Pancreas (tissue), 10 donors: ENCODE measurements around the gene CAPN13. TPM values are rescaled to one million over a fixed set of nuclear protein-coding genes. Genes with fewer than 3 reads are reported as not detected.

Experiments used
- ATAC-seq, 4 donors: fragments of 200-7000 bp; cut with Tn5 transposase; one replicate each; pipeline versions ENCODE4 v1.8.0 to v1.9.1; 2020; ENCODE audit warnings: mild to moderate bottlenecking in 4 of 4, moderate library complexity in 4 of 4
- DNase-seq, 6 donors: peaks; one replicate each; pipeline ENCODE4 v3.0.0-alpha.2; 2020
- FAIRE-seq: peaks from 2 replicates; lab custom pipeline; 2012; peaks lifted over from hg19 to GRCh38; lab: Jason Lieb, UNC
- H3K27ac ChIP-seq, 4 donors: fragments of 200-600 bp; sonication (generic); 1 replicate in 3 of 4; 2 replicates in 1 of 4; pipeline versions ENCODE4 v1.5.0 to v1.8.0; 2020
- H3K27me3 ChIP-seq, 4 donors: fragments of 200-600 bp; one replicate each; pipeline ENCODE4 v1.8.0; 2021
- H3K36me3 ChIP-seq, 3 donors: fragments of 200-600 bp; sonication (generic) in 1 of 3; one replicate each; pipeline versions ENCODE4 v1.5.0 to v1.8.0; 2020 to 2021
- H3K4me1 ChIP-seq, 3 donors: fragments of 200-600 bp; one replicate each; pipeline ENCODE4 v1.8.0; 2021
- H3K4me3 ChIP-seq, 4 donors: fragments of 200-600 bp; sonication (generic) in 2 of 4; one replicate each; pipeline versions ENCODE4 v1.5.0 to v1.8.0; 2020 to 2021
- H3K9me3 ChIP-seq, 4 donors: fragments of 200-600 bp; one replicate each; pipeline ENCODE4 v1.8.0; 2021
- WGBS, 2 donors: extraction: QIAGEN DNeasy Blood & Tissue Kit; methylation state at CpG; one replicate each; pipeline ENCODE4 v1.1.7; 2013; 5-methylcytosine and 5-hydroxymethylcytosine counted together
- intact Hi-C, 3 donors: fragments of 100-400 bp; cut with DNase I; formaldehyde crosslinking; loops; one replicate each; pipeline versions ENCODE4 v1.11.1 to v1.14.2; 2022
- polyA plus RNA-seq, 2 donors: library from polyadenylated mRNA; stranded (reverse); fragments of 200-250 nt; gene quantifications; one replicate each; pipeline ENCODE4 v1.2.3, GENCODE V29; 2013
- total RNA-seq, 6 donors: library from RNA; stranded (reverse); fragmentation: NEBNext Ultra II Directional in 4 of 6; extraction: Animal tissue kit (Norgen Biotek cat#: 25700) in 4 of 6; gene quantifications; one replicate each; pipeline versions ENCODE4 v1.2.1 to v1.2.4, GENCODE V29; 2021 to 2023
- TF ChIP-seq, protein P1 (sequence below), 4 donors: fragments of 200-600 bp; sonication (generic) in 3 of 4; IDR thresholded peaks; one replicate each; pipeline versions ENCODE4 v1.5.0 to v1.8.0; 2021; ENCODE audit warnings: antibody characterized with exemption in 4 of 4
- donor health status: healthy with polysubstance abuse.
- donor health status: DM: no; HTN: no; CAD: no; lungs with moderate emphysema.
- donor health status: DM: no; HTN: no; CAD: no.
- donor health status: control.
- donor health status: control.
- donor health status: Bipolar disorder and iron deficiency.
- donor health status: DM: yes; HTN: yes; CAD: no.
- donor health status: DM: no; HTN: no; CAD: no.
- donor health status: DM: no; HTN: no; CAD: no.
- donor health status: DM: yes; HTN: yes; CAD: no.

The CAPN13 gene, protein sequence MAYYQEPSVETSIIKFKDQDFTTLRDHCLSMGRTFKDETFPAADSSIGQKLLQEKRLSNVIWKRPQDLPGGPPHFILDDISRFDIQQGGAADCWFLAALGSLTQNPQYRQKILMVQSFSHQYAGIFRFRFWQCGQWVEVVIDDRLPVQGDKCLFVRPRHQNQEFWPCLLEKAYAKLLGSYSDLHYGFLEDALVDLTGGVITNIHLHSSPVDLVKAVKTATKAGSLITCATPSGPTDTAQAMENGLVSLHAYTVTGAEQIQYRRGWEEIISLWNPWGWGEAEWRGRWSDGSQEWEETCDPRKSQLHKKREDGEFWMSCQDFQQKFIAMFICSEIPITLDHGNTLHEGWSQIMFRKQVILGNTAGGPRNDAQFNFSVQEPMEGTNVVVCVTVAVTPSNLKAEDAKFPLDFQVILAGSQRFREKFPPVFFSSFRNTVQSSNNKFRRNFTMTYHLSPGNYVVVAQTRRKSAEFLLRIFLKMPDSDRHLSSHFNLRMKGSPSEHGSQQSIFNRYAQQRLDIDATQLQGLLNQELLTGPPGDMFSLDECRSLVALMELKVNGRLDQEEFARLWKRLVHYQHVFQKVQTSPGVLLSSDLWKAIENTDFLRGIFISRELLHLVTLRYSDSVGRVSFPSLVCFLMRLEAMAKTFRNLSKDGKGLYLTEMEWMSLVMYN
- 10 to 100 TPM in 1 of 6 donors, 1 to 10 TPM in 5; 2.7 to 11.2 (median 5.5) TPM for total RNA-seq
- 10 to 100 TPM in 1 of 2 donors, 1 to 10 TPM in 1; 8.5 to 18.3 TPM for polyA plus RNA-seq

DNA sequence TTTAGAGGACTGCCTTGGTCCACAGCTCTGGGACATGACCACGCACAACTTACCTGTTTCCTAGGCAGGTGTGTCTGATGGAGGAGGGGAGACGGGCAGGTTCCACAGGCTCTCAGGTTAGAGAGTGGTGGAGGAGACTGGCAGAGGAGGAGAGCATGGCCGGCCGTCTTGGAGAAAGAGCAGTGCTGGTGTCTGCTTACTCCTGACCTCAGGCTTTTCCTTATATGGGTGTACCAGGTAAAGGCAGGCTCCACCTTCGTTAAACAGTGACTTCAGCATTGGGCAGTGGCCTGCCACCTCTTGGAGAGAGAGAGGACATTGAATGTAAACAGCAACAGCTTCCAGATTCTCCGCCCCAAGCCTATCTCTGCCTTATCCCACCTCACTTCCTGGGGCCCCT is at the start of gene CAPN13:
Gene CAPN13 (minus strand): TSS at position 198 of the 400 bp plus-strand sequence. CDS start 20,121 bp downstream, outside the sequence.
- 23 to 28% methylated on average over 6 of the region's 6 CpGs for WGBS, 2 donors
- intact Hi-C loops, result no loop called here
- ATAC-seq (peak; percentile 94 to 97 (median 94)), DNase-seq (peak in 5 of 6 donors; percentile 63 to 83 (median 79)), FAIRE-seq (no peak)
- Histone ChIP-seq H3K27ac (peak within 1 kb of the TSS in 2 of 4 donors; percentile 51 to 57), H3K4me3 (peak within 1 kb of the TSS in 1 of 4 donors; percentile 6), H3K27me3 (no peaks in the 10 kb centered on the region), H3K36me3 (no peaks in the 10 kb centered on the region), H3K4me1 (peaks cover 24 to 31% (median 26%) of the 10 kb centered on the region in 3 donors), H3K9me3 (no peaks in the 10 kb centered on the region)
- TF ChIP-seq, protein P1, sequence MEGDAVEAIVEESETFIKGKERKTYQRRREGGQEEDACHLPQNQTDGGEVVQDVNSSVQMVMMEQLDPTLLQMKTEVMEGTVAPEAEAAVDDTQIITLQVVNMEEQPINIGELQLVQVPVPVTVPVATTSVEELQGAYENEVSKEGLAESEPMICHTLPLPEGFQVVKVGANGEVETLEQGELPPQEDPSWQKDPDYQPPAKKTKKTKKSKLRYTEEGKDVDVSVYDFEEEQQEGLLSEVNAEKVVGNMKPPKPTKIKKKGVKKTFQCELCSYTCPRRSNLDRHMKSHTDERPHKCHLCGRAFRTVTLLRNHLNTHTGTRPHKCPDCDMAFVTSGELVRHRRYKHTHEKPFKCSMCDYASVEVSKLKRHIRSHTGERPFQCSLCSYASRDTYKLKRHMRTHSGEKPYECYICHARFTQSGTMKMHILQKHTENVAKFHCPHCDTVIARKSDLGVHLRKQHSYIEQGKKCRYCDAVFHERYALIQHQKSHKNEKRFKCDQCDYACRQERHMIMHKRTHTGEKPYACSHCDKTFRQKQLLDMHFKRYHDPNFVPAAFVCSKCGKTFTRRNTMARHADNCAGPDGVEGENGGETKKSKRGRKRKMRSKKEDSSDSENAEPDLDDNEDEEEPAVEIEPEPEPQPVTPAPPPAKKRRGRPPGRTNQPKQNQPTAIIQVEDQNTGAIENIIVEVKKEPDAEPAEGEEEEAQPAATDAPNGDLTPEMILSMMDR (IDR thresholded peaks at IDR 0.05), result peak in 1 of 4 donors; percentile 7

- ATAC-seq (no peak), DNase-seq (no peak), FAIRE-seq (no peak)
- intact Hi-C loops, result no loop called here
- TF ChIP-seq, protein P1 (IDR thresholded peaks at IDR 0.05), result no peak
- Histone ChIP-seq H3K4me3 (no peak overlapping the region), H3K27ac (no peak overlapping the region), H3K9me3 (no peaks in the 10 kb centered on the region), H3K4me1 (no peaks in the 10 kb centered on the region), H3K36me3 (no peaks in the 10 kb centered on the region), H3K27me3 (no peaks in the 10 kb centered on the region)
Measured at GRCh38 chr2:30847841-30848240, 40.6 kb upstream of the CAPN13 start.

DNA sequence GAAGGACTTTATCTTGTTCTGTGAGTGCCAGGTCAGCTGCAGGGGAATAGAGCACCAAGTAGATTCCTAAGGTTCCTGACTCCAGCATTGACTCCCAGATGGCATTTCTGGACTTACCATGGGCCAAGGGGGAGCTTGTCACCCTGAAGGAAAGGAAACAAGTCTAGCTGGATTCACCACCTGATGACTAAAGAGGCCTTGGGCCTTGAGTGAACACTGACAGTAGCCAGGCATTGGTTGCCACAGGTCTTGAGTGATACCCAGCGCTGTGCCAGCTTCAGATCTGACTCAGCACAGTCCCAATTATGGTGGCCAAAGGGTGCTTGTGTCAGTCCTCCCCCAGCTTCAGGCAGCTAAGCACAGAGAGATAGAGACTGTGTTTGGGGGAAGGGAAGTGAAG is 40.1 kb upstream of the CAPN13 start:
- Histone ChIP-seq H3K27ac (no peak overlapping the region), H3K4me1 (no peaks in the 10 kb centered on the region), H3K9me3 (no peaks in the 10 kb centered on the region), H3K27me3 (no peaks in the 10 kb centered on the region), H3K4me3 (no peak overlapping the region), H3K36me3 (no peaks in the 10 kb centered on the region)
- FAIRE-seq, result no peak
- intact Hi-C loops, result no loop called here
- no peak for ATAC-seq
- TF ChIP-seq, protein P1 (IDR thresholded peaks at IDR 0.05), result no peak
- 76 to 88% methylated on average over 1 of the region's 1 CpG for WGBS, 2 donors
- DNase-seq, result no peak

- Histone ChIP-seq H3K4me1 (no peaks in the 10 kb centered on the region), H3K9me3 (no peaks in the 10 kb centered on the region), H3K27me3 (no peaks in the 10 kb centered on the region), H3K4me3 (no peak overlapping the region), H3K27ac (no peak overlapping the region), H3K36me3 (no peaks in the 10 kb centered on the region)
- FAIRE-seq (no peak), DNase-seq (no peak), ATAC-seq (no peak)
- WGBS, 2 donors, result 63 to 68% methylated on average over 1 of the region's 1 CpG
- TF ChIP-seq, protein P1 (IDR thresholded peaks at IDR 0.05), result no peak
- intact Hi-C loops, result no loop called here
Measured at GRCh38 chr2:30828586-30828985, 21.3 kb upstream of the CAPN13 start.
